ENCODE data around the gene SPRR1A. TPM values are rescaled to one million over a fixed set of nuclear protein-coding genes. Genes with fewer than 3 reads are reported as not detected.

Gene SPRR1A
- total and polyA plus RNA-seq, 4 donors: not detected

- no peak for ATAC-seq (ENCODE audit: insufficient read depth, low FRiP score)
- WGBS, 2 donors: 91% methylated on average over 1 of the region's 1 CpG
- no peak for TF ChIP-seq CTCF (IDR thresholded peaks at IDR 0.05; ENCODE audit: control extremely low read depth, extremely low read depth)
Measured at GRCh38 chr1:153024413-153024812, 40.5 kb downstream of the SPRR1A start.

GRCh38 chr1:153025797-153026196 is 41.9 kb downstream of the SPRR1A start:
- no peak overlapping the region for H3K27ac ChIP-seq (ENCODE audit: low read depth in 1 of 2, low read length in 1 of 2)
- TF ChIP-seq CTCF (IDR thresholded peaks at IDR 0.05; ENCODE audit: control extremely low read depth, extremely low read depth): no peak
- H3K36me3 ChIP-seq (ENCODE audit: control insufficient read depth in 4 of 4, insufficient read depth in 4 of 4, low read length in 4 of 4): no peaks in the 10 kb centered on the region
- no peak for ATAC-seq (ENCODE audit: insufficient read depth, low FRiP score)
- 77 to 85% methylated on average over 1 of the region's 1 CpG for WGBS, 2 donors
- H3K4me1 ChIP-seq (ENCODE audit: control insufficient read depth in 5 of 5, insufficient read depth in 5 of 5, low read length in 5 of 5): no peaks in the 10 kb centered on the region
- peaks cover 0 to 5% (median 0%) of the 10 kb centered on the region in 4 donors for H3K9me3 ChIP-seq (ENCODE audit: control insufficient read depth in 4 of 4, insufficient read depth in 3 of 4, low read length in 3 of 4)
- H3K9ac ChIP-seq (ENCODE audit: insufficient read depth in 1 of 2, low read length in 2 of 2): no peak overlapping the region
- no peak for DNase-seq
- no peak overlapping the region for H3K4me3 ChIP-seq
- no peaks in the 10 kb centered on the region for H3K27me3 ChIP-seq (ENCODE audit: control insufficient read depth in 3 of 3, insufficient read depth in 3 of 3, low read length in 2 of 3)

More at GRCh38 chr1:153024413-153024812, 40.5 kb downstream of the SPRR1A start:
- H3K9ac ChIP-seq (ENCODE audit: insufficient read depth in 1 of 2, low read length in 2 of 2): no peak overlapping the region
- H3K4me1 ChIP-seq (ENCODE audit: control insufficient read depth in 5 of 5, insufficient read depth in 5 of 5, low read length in 5 of 5): no peaks in the 10 kb centered on the region
- H3K27ac ChIP-seq (ENCODE audit: low read depth in 1 of 2, low read length in 1 of 2): no peak overlapping the region
- no peak overlapping the region for H3K4me3 ChIP-seq
- H3K27me3 ChIP-seq (ENCODE audit: control insufficient read depth in 3 of 3, insufficient read depth in 3 of 3, low read length in 2 of 3): no peaks in the 10 kb centered on the region
- no peaks in the 10 kb centered on the region for H3K36me3 ChIP-seq (ENCODE audit: control insufficient read depth in 4 of 4, insufficient read depth in 4 of 4, low read length in 4 of 4)
- peaks cover 0 to 5% (median 0%) of the 10 kb centered on the region in 4 donors for H3K9me3 ChIP-seq (ENCODE audit: control insufficient read depth in 4 of 4, insufficient read depth in 3 of 4, low read length in 3 of 4)
- no peak for DNase-seq

GRCh38 chr1:153028766-153029165 is 44.9 kb downstream of the SPRR1A start:
- Histone ChIP-seq H3K4me1 (ENCODE audit: control insufficient read depth in 5 of 5, insufficient read depth in 5 of 5, low read length in 5 of 5) (no peaks in the 10 kb centered on the region), H3K27me3 (ENCODE audit: control insufficient read depth in 3 of 3, insufficient read depth in 3 of 3, low read length in 2 of 3) (no peaks in the 10 kb centered on the region), H3K4me3 (no peak overlapping the region), H3K9ac (ENCODE audit: insufficient read depth in 1 of 2, low read length in 2 of 2) (no peak overlapping the region), H3K9me3 (ENCODE audit: control insufficient read depth in 4 of 4, insufficient read depth in 3 of 4, low read length in 3 of 4) (peaks cover 0 to 5% (median 0%) of the 10 kb centered on the region in 4 donors), H3K36me3 (ENCODE audit: control insufficient read depth in 4 of 4, insufficient read depth in 4 of 4, low read length in 4 of 4) (no peaks in the 10 kb centered on the region), H3K27ac (ENCODE audit: low read depth in 1 of 2, low read length in 1 of 2) (no peak overlapping the region)
- no peak for ATAC-seq (ENCODE audit: insufficient read depth, low FRiP score)
- 67 to 75% methylated on average over 1 of the region's 1 CpG for WGBS, 2 donors
- TF ChIP-seq CTCF (IDR thresholded peaks at IDR 0.05; ENCODE audit: control extremely low read depth, extremely low read depth): no peak
- DNase-seq: no peak

- no peak for TF ChIP-seq CTCF (IDR thresholded peaks at IDR 0.05; ENCODE audit: control extremely low read depth, extremely low read depth)
- H3K9ac ChIP-seq (ENCODE audit: insufficient read depth in 1 of 2, low read length in 2 of 2): no peak within 1 kb of the TSS
- H3K36me3 ChIP-seq (ENCODE audit: control insufficient read depth in 4 of 4, insufficient read depth in 4 of 4, low read length in 4 of 4): no peaks in the 10 kb centered on the region
- no peak for ATAC-seq (ENCODE audit: insufficient read depth, low FRiP score)
- H3K27me3 ChIP-seq (ENCODE audit: control insufficient read depth in 3 of 3, insufficient read depth in 3 of 3, low read length in 2 of 3): no peaks in the 10 kb centered on the region
- no peak within 1 kb of the TSS for H3K4me3 ChIP-seq
- no peak for DNase-seq
- H3K9me3 ChIP-seq (ENCODE audit: control insufficient read depth in 4 of 4, insufficient read depth in 3 of 4, low read length in 3 of 4): peaks cover 0 to 3% (median 0%) of the 10 kb centered on the region in 4 donors
- H3K27ac ChIP-seq (ENCODE audit: low read depth in 1 of 2, low read length in 1 of 2): no peak within 1 kb of the TSS
- no peaks in the 10 kb centered on the region for H3K4me1 ChIP-seq (ENCODE audit: control insufficient read depth in 5 of 5, insufficient read depth in 5 of 5, low read length in 5 of 5)
Measured at GRCh38 chr1:153030895-153031294, 47.0 kb downstream of the SPRR1A start, which contains the start of gene SPRR1B. Gene SPRR1B (plus strand): TSS chr1:153031203. CDS start chr1:153032346, 1,143 bp downstream.

Data from lung (tissue), 12 donors.